GM18951 (cell line): Measurements from ENCODE around the gene CHRM4.

Experiments
- POLR2A ChIP-seq: IDR thresholded peaks from 4 replicates; pipeline ENCODE4 v1.6.1; 2011; ENCODE audit warnings: mild to moderate bottlenecking; ENCODE audit not compliant: insufficient read length, insufficient read depth; ENCODE audit errors: extremely low read depth
- in situ Hi-C: fragments of 300-500 bp; cut with MboI; formaldehyde crosslinking; loops from one replicate; pipeline ENCODE4 v1.12.0; 2022; ENCODE audit warnings: low sequenced_read_pairs, mixed read lengths, inconsistent platforms; ENCODE audit not compliant: unreplicated experiment

CHRM4 gene

GRCh38 chr11:46391578-46392420 is at the start of gene CHRM4:
TSS of gene CHRM4 (minus strand) at chr11:46391776. CDS start at chr11:46386557, 5,219 bp downstream.
- in situ Hi-C loops = no loop called here
- no peak for TF ChIP-seq POLR2A

DNA sequence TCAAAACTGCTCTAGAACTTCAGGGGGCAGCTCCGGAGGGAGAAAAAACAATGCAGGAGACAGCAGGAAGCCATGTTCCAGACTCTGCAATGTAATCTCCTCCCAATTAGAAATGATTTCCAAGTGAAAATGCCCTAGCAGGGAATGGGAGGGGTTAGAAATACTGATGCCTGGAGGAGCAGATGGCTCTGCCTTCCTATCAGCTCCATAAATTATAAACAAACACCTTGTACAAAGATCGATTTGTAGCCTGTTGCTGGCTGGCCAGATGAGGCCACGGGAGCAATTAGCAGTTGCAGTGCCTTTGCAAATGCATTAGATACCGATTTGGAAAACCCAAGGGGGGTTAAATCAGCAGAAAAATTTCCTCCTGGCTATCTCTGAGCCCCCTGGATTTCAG is 46.6 kb upstream of the CHRM4 start:
- in situ Hi-C loops = loop anchor here (10.0 kb wide), 1 partner anchor 277 kb away; the partner anchor contains the start of gene F2

DNA sequence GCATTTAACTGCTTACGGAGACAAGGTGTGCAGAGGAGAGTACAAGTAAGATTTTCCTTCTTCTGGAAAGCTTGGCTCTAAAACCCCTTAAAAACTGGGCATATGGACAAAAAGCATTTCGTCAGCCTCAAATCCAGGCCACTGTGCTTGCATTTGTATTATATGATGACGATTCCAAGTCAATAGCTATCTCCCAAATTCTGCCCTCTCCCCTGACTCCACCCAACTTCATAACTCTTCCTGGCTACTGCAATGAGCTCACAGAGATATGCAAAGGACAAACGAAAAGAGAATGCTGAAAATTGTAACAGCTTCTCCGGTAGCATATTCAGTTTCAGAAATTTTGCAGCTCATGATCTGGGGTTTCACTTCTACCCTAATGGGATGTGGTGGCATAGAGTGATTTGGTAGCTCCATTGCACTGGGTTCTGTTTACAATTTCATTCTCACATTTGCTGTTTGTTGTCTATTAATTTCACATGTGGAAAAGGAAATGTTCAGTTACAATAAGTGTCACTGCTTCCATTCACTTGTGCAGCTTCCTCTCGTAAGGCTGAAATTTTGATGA is 45.6 kb upstream of the CHRM4 start:
- TF ChIP-seq POLR2A = no peak
- in situ Hi-C loops = loop anchor here (10.0 kb wide), 1 partner anchor 278 kb away; the partner anchor contains the start of gene F2

More for the DNA sequence above, 46.6 kb upstream of the CHRM4 start:
- no peak for TF ChIP-seq POLR2A

- no peak for TF ChIP-seq POLR2A
- in situ Hi-C loops = loop anchor here (10.0 kb wide), 1 partner anchor 279 kb away; the partner anchor contains the start of gene F2
Measured at GRCh38 chr11:46436113-46436512, 44.5 kb upstream of the CHRM4 start.

DNA sequence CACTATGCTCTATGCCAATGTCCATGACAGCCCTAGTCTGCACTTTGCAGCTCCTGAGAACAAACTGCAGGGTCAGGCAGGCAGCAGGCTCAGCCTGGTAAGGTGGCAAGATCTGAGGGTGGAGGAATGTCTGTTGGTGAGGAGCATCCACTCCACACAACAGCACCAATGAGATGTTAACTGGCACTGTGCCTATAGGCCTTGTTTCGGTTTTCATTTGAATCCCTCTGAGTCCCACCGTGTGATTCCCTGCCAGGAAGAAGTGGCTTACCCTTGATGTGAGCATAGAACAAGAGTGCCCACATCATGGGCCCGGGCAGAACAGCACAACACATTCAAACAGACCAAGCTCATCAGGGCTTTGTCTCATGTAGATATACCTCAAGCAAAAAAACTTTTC is 44.1 kb upstream of the CHRM4 start:
- TF ChIP-seq POLR2A = no peak
- in situ Hi-C loops = loop anchor here (10.0 kb wide), 1 partner anchor 279 kb away; the partner anchor contains the start of gene F2

DNA sequence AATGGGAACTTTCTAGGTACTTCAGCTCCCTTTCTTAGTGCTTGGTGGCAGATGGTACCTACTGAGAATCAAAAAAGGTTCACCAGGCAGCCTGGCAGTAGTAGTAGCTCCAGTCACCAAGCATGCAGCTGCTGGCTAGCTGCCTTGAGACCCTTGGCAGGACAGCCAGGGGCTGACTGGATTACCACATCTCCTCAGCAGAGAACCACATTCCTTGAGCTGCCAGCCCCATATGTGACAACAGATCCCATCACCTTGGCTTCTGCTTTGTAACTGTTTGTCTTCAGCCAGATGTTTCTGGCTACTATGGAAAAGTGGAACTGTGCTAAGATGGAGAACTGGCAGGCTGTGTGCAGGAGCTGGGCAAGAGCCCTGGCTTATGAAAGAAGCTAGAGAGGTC is 39.6 kb upstream of the CHRM4 start:
- in situ Hi-C loops = loop anchor here (10.0 kb wide), 1 partner anchor 284 kb away; the partner anchor contains the start of gene F2
- no peak for TF ChIP-seq POLR2A

- in situ Hi-C loops = loop anchor here (10.0 kb wide), 1 partner anchor 285 kb away; the partner anchor contains the start of gene F2
- TF ChIP-seq POLR2A = no peak
Measured at GRCh38 chr11:46429717-46430116, 38.1 kb upstream of the CHRM4 start.

- no peak for TF ChIP-seq POLR2A
- in situ Hi-C loops = no loop called here
Measured at GRCh38 chr11:46427364-46427763, 35.8 kb upstream of the CHRM4 start.

DNA sequence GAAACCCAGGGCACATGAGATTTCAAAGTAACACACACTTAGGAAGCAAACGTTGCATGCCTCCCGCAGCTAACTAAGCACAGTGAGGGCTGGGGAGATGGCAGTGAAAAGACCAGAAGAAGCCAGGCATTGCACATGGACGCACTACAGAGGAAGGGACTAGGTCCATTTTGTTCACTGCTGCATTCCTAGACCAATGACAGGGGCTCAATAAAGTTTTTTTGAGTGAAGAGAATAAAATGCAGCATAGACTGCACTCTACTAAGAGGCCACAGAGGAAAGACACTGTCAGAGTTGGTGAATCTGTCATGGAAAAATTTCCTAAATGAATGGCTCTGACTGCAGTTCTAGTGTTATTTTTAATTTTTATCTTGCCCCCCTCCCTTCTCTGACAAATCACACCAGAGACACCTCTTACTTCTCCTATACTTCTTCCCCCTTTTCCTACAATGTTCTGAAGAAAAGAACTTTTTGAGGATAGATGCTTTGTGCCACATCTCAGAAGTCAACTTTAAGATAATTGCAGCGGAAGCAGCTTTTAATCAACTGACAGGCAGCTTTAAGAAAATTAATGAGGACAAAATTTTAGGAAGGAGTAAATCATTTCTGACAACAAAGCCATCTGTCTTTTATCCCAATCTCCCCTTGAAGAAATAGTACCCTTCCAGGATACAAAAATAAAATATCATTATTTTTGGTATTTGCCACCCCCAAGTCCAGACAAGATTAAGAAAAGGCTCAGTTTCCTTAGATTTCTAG is 34.8 kb upstream of the CHRM4 start:
- TF ChIP-seq POLR2A = no peak
- in situ Hi-C loops = no loop called here

DNA sequence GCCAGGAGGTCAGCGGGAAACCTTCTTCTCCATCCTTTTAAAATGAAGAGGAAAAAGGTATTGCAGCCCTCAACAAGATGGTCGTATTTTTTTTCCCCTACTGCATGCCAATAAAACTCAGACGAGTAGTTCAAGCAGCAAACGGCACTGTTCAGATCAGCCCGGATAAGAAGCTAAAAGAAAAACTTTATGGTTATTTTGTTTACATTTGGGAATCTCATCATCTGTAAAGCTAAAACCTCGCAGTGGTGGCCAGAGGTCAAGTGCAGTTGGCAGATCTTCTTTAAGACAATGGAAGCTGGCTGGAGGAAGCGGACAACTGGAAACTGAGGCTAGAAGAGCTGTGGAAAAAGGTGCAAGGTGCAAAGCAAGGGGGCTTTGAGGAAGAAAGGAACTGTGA is 31.0 kb upstream of the CHRM4 start:
- in situ Hi-C loops = no loop called here
- no peak for TF ChIP-seq POLR2A

- no peak for TF ChIP-seq POLR2A
- in situ Hi-C loops = no loop called here
Measured at GRCh38 chr11:46421257-46421880, 29.8 kb upstream of the CHRM4 start.

- no peak for TF ChIP-seq POLR2A
- in situ Hi-C loops = no loop called here
Measured at GRCh38 chr11:46420513-46420912, 28.9 kb upstream of the CHRM4 start.

- TF ChIP-seq POLR2A = no peak
- in situ Hi-C loops = no loop called here
Measured at GRCh38 chr11:46418751-46419150, 27.2 kb upstream of the CHRM4 start.

DNA sequence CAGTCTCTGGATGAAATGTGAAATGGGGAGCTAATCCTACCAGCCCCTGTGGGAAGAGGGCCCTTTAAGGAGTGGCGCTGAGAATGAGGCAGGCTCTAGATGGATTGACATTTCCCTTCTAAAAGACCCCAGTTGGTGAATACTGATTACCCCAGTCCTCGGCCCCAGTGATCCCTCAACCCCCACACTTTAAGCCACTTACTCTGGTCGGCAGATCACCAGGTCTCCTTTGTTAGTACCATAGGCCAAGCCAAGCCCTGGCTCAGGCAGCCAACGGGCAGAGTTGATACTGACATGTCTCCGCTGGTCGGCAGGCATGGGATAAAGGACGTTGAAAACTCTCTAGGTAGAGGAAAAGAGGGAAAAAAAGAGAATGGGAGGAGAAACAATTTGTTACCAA is 26.1 kb upstream of the CHRM4 start:
- in situ Hi-C loops = no loop called here

More for the DNA sequence above, 26.1 kb upstream of the CHRM4 start:
- no peak for TF ChIP-seq POLR2A
